ENCODE data around the gene MEPE. TPM values are rescaled to one million over a fixed set of nuclear protein-coding genes. Genes with fewer than 3 reads are reported as not detected.

MEPE gene
- total RNA-seq, 1 experiment from 2014 or later: not detected

- TF ChIP-seq AFF4 (CRISPR knock-in tag; IDR thresholded peaks at IDR 0.05; ENCODE audit: borderline replicate concordance): no peak
- TF ChIP-seq USF2 (CRISPR knock-in tag; IDR thresholded peaks at IDR 0.05): no peak
- TF ChIP-seq FOXK1 (CRISPR knock-in tag; IDR thresholded peaks at IDR 0.05): no peak
- no peak for TF ChIP-seq ZNF138 (CRISPR knock-in tag; conservative IDR thresholded peaks at IDR 0.05)
- no peak for TF ChIP-seq TEAD1 (CRISPR knock-in tag; IDR thresholded peaks at IDR 0.05)
- TF ChIP-seq IRF2 (CRISPR knock-in tag; IDR thresholded peaks at IDR 0.05; ENCODE audit: borderline replicate concordance, low read depth): no peak
- no peak for TF ChIP-seq EMX1 (CRISPR knock-in tag; IDR thresholded peaks at IDR 0.05)
- no peak for TF ChIP-seq NFATC4 (CRISPR knock-in tag; IDR thresholded peaks at IDR 0.05)
- TF ChIP-seq SMAD3 (CRISPR knock-in tag; IDR thresholded peaks at IDR 0.05; ENCODE audit: borderline replicate concordance): no peak
Observed at GRCh38 chr4:87843936-87844335, 11.2 kb downstream of the MEPE start (continued).

GRCh38 chr4:87844452-87844851, 11.7 kb downstream of the MEPE start:
- H3K4me3 Mint-ChIP-seq: no peak overlapping the region
- CTCF ChIA-PET: no interaction called here
- peaks cover 10% of the 10 kb centered on the region for H3K4me1 Mint-ChIP-seq
- POLR2A ChIA-PET: no interaction called here
- no peak overlapping the region for H3K27ac Mint-ChIP-seq
- ATAC-seq: no peak
- TF ChIP-seq RORB (CRISPR knock-in tag; IDR thresholded peaks at IDR 0.05) (no peak), ATF3 (CRISPR knock-in tag; conservative IDR thresholded peaks at IDR 0.05) (no peak), ELF4 (CRISPR knock-in tag; IDR thresholded peaks at IDR 0.05; ENCODE audit: low read depth) (no peak), CREB1 (CRISPR knock-in tag; IDR thresholded peaks at IDR 0.05) (no peak)
- no peaks in the 10 kb centered on the region for H3K36me3 Mint-ChIP-seq
- no peaks in the 10 kb centered on the region for H3K9me3 Mint-ChIP-seq
- H3K27me3 Mint-ChIP-seq (ENCODE audit: low read depth): no peaks in the 10 kb centered on the region; the same call in 1 of the 2 replicates
- no peak for DNase-seq (ENCODE audit: low spot score)

DNA sequence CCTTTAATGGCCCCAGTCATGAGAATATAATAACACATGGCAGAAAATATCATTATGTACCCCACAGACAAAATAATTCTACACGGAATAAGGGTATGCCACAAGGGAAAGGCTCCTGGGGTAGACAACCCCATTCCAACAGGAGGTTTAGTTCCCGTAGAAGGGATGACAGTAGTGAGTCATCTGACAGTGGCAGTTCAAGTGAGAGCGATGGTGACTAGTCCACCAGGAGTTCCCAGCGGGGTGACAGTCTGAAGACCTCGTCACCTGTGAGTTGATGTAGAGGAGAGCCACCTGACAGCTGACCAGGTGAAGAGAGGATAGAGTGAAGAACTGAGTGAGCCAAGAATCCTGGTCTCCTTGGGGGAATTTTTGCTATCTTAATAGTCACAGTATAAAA, 13.5 kb downstream of the MEPE start:
- H3K9me3 Mint-ChIP-seq: no peaks in the 10 kb centered on the region
- ChIA-PET POLR2A (no interaction called here), CTCF (interaction anchor here (1.7 kb wide), 1 partner anchor 302 kb away, joined by 7 read pairs; no protein-coding TSS in a partner anchor)
- no peaks in the 10 kb centered on the region; the same call in 1 of the 2 replicates for H3K27me3 Mint-ChIP-seq (ENCODE audit: low read depth)
- H3K4me3 Mint-ChIP-seq: no peak overlapping the region
- DNase-seq (ENCODE audit: low spot score) (no peak), ATAC-seq (no peak)
- peaks cover 14% of the 10 kb centered on the region for H3K4me1 Mint-ChIP-seq
- no peaks in the 10 kb centered on the region for H3K36me3 Mint-ChIP-seq
- no peak overlapping the region for H3K27ac Mint-ChIP-seq
- TF ChIP-seq NFE2L1 (CRISPR knock-in tag; IDR thresholded peaks at IDR 0.05) (no peak), ATF2 (CRISPR knock-in tag; IDR thresholded peaks at IDR 0.05; ENCODE audit: borderline replicate concordance, low read depth) (no peak), ATF1 (CRISPR knock-in tag; IDR thresholded peaks at IDR 0.05) (no peak), ZNF232 (CRISPR knock-in tag; IDR thresholded peaks at IDR 0.05) (no peak), SP1 (CRISPR knock-in tag; conservative IDR thresholded peaks at IDR 0.05) (no peak), SMAD3 (CRISPR knock-in tag; IDR thresholded peaks at IDR 0.05; ENCODE audit: borderline replicate concordance) (no peak), CBFB (CRISPR knock-in tag; IDR thresholded peaks at IDR 0.05; ENCODE audit: low read depth) (no peak), CREM (CRISPR knock-in tag; IDR thresholded peaks at IDR 0.05) (no peak), FOXK1 (CRISPR knock-in tag; IDR thresholded peaks at IDR 0.05) (no peak), GABPB1 (CRISPR knock-in tag; IDR thresholded peaks at IDR 0.05) (no peak), AFF4 (CRISPR knock-in tag; IDR thresholded peaks at IDR 0.05; ENCODE audit: borderline replicate concordance) (no peak), ZNF396 (CRISPR knock-in tag; IDR thresholded peaks at IDR 0.05; ENCODE audit: borderline replicate concordance) (no peak), EMX1 (CRISPR knock-in tag; IDR thresholded peaks at IDR 0.05) (no peak), OVOL2 (CRISPR knock-in tag; IDR thresholded peaks at IDR 0.05; ENCODE audit: borderline replicate concordance) (no peak)
- TF ChIP-seq, protein P1, sequence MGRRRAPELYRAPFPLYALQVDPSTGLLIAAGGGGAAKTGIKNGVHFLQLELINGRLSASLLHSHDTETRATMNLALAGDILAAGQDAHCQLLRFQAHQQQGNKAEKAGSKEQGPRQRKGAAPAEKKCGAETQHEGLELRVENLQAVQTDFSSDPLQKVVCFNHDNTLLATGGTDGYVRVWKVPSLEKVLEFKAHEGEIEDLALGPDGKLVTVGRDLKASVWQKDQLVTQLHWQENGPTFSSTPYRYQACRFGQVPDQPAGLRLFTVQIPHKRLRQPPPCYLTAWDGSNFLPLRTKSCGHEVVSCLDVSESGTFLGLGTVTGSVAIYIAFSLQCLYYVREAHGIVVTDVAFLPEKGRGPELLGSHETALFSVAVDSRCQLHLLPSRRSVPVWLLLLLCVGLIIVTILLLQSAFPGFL (CRISPR knock-in tag; IDR thresholded peaks at IDR 0.05; ENCODE audit: borderline replicate concordance): no peak

Data from WTC11 (cell line).